ENCODE measurements around the gene ARRB2. TPM values are rescaled to one million over a fixed set of nuclear protein-coding genes. Genes with fewer than 3 reads are reported as not detected.
"Not testable (repeated sequence)": the region's sequence is repeated elsewhere in the genome, so short reads cannot be mapped to it uniquely, and the experiment has no call there.

ARRB2 gene
- total RNA-seq, 1 experiment from 2014 or later, result 79.7 TPM

GRCh38 chr17:4696437-4696805 lies 14.0 kb upstream of the ARRB2 start:
- CTCF ChIA-PET, result no interaction called here
- TF ChIP-seq CTCF (conservative IDR thresholded peaks at IDR 0.05), result no peak
- TF ChIP-seq EZH2 (IDR thresholded peaks at IDR 0.05; ENCODE audit: low read depth), result no peak

GRCh38 chr17:4699401-4700056 lies 10.9 kb upstream of the ARRB2 start:
- DNase-seq; H3F3A ChIP-seq (ENCODE audit: insufficient read depth, low read depth); POLR2A ChIA-PET (ENCODE audit: unreplicated experiment); BruUV-seq (replicated peaks); CTCF ChIA-PET; H3K9me2 ChIP-seq (ENCODE audit: insufficient read depth); H2AFZ ChIP-seq; H3K36me3 ChIP-seq (ENCODE audit: low read depth); H3K9me3 ChIP-seq (ENCODE audit: insufficient read depth, low read depth); H3K4me2 ChIP-seq; H3K27me3 ChIP-seq (ENCODE audit: insufficient read depth, low read depth); H3K27ac ChIP-seq; H3K4me3 ChIP-seq: not testable (repeated sequence)
- Histone ChIP-seq H4K20me1 (ENCODE audit: insufficient read depth) (peaks cover 45% of the 10 kb centered on the region), H3K79me2 (ENCODE audit: low read depth) (peaks cover 100% of the 10 kb centered on the region), H3K4me1 (replicated peaks; ENCODE audit: insufficient read depth) (peaks cover 19% of the 10 kb centered on the region)
- intact Hi-C loops (cut with micrococcal nuclease; ENCODE audit: unreplicated experiment), result loop anchor here (10.0 kb wide), 1 partner anchor 135 kb away; the partner anchor contains the start of gene GGT6

More at GRCh38 chr17:4696437-4696805, 14.0 kb upstream of the ARRB2 start:
- BruUV-seq (replicated peaks), result no TSS peak
- Histone ChIP-seq H3K4me1 (replicated peaks; ENCODE audit: insufficient read depth) (0 out of 2 replicates have a peak, but pooled peaks cover 3% of the 10 kb centered on the region), H3K36me3 (ENCODE audit: low read depth) (no peaks in the 10 kb centered on the region; the same call in 1 of the 2 replicates), H3K9me2 (ENCODE audit: insufficient read depth) (no peaks in the 10 kb centered on the region), H2AFZ (no peak overlapping the region), H3F3A (ENCODE audit: insufficient read depth, low read depth) (no peaks in the 10 kb centered on the region; the same call in 1 of the 2 replicates), H3K79me2 (ENCODE audit: low read depth) (peaks cover 95% of the 10 kb centered on the region), H3K27ac (no peak overlapping the region), H3K9me3 (ENCODE audit: insufficient read depth, low read depth) (no peaks in the 10 kb centered on the region), H3K4me3 (no peak overlapping the region), H3K27me3 (ENCODE audit: insufficient read depth, low read depth) (no peaks in the 10 kb centered on the region), H4K20me1 (ENCODE audit: insufficient read depth) (peaks cover 68% of the 10 kb centered on the region), H3K4me2 (no peak overlapping the region)
- intact Hi-C loops (cut with micrococcal nuclease; ENCODE audit: unreplicated experiment), result no loop called here
- DNase-seq, result no peak
- POLR2A ChIA-PET (ENCODE audit: unreplicated experiment), result no interaction called here

GRCh38 chr17:4701116-4701515 lies 9.3 kb upstream of the ARRB2 start:
- BruUV-seq (replicated peaks), result no TSS peak
- no peak overlapping the region for H2AFZ ChIP-seq
- peaks cover 11% of the 10 kb centered on the region; the same call in 1 of the 2 replicates for H3F3A ChIP-seq (ENCODE audit: insufficient read depth, low read depth)
- H3K79me2 ChIP-seq (ENCODE audit: low read depth), result peaks cover 90% of the 10 kb centered on the region
- peaks cover 29% of the 10 kb centered on the region for H3K4me1 ChIP-seq (replicated peaks; ENCODE audit: insufficient read depth)
- no peaks in the 10 kb centered on the region; the same call in 1 of the 2 replicates for H3K36me3 ChIP-seq (ENCODE audit: low read depth)
- CTCF ChIA-PET, result no interaction called here
- intact Hi-C loops (cut with micrococcal nuclease; ENCODE audit: unreplicated experiment), result loop anchor here (10.0 kb wide), 1 partner anchor 136 kb away; the partner anchor contains the start of gene GGT6
- no peak overlapping the region; the same call in 1 of the 2 replicates for H3K4me2 ChIP-seq
- no peaks in the 10 kb centered on the region for H3K27me3 ChIP-seq (ENCODE audit: insufficient read depth, low read depth)
- no peaks in the 10 kb centered on the region for H3K9me2 ChIP-seq (ENCODE audit: insufficient read depth)
- H3K27ac ChIP-seq, result no peak overlapping the region
- H3K4me3 ChIP-seq, result no peak overlapping the region
- no peak for DNase-seq
- no peaks in the 10 kb centered on the region for H3K9me3 ChIP-seq (ENCODE audit: insufficient read depth, low read depth)
- no peak for TF ChIP-seq EZH2 (IDR thresholded peaks at IDR 0.05; ENCODE audit: low read depth)
- no peak for TF ChIP-seq CTCF (conservative IDR thresholded peaks at IDR 0.05)
- H4K20me1 ChIP-seq (ENCODE audit: insufficient read depth), result peaks cover 42% of the 10 kb centered on the region
- POLR2A ChIA-PET (ENCODE audit: unreplicated experiment), result no interaction called here

Measured in PC-9 (cell line).